Nephron (organoid): ENCODE measurements around the gene SOCS1.

ENCODE experiments used
- H3K27ac Mint-ChIP-seq, 3 experiments: 2 replicates each; pipeline ENCODE4 v1.8.0; 2020; ENCODE audit warnings: mixed read lengths in 3 of 3, mild to moderate bottlenecking in 2 of 3, moderate library complexity in 1 of 3
- H3K27me3 Mint-ChIP-seq: 2 replicates; pipeline ENCODE4 v1.8.0; 2021; ENCODE audit warnings: low read depth, mild to moderate bottlenecking, moderate library complexity, mixed read lengths
- H3K36me3 Mint-ChIP-seq: 2 replicates; pipeline ENCODE4 v1.8.0; 2020; ENCODE audit warnings: low read depth, mixed read lengths
- H3K4me1 Mint-ChIP-seq: 2 replicates; pipeline ENCODE4 v1.8.0; 2020; ENCODE audit warnings: mixed read lengths
- H3K4me3 Mint-ChIP-seq, 3 experiments: 2 replicates each; pipeline ENCODE4 v1.8.0; 2020; ENCODE audit warnings: mild to moderate bottlenecking in 3 of 3, mixed read lengths in 3 of 3, moderate library complexity in 2 of 3
- H3K9me3 Mint-ChIP-seq: 2 replicates; pipeline ENCODE4 v1.8.0; 2020; ENCODE audit warnings: mixed read lengths
- CTCF ChIP-seq, 3 experiments: fragments of 200-600 bp; sonication (generic); IDR thresholded peaks; one replicate each; pipeline ENCODE4 v1.5.0; 2021; ENCODE audit warnings: antibody characterized with exemption in 3 of 3; ENCODE audit not compliant: unreplicated experiment in 3 of 3

SOCS1 gene

GRCh38 chr16:11207646-11208045 lies 48.4 kb downstream of the SOCS1 start:
- Mint-ChIP-seq H3K36me3 (no peaks in the 10 kb centered on the region), H3K9me3 (no peaks in the 10 kb centered on the region), H3K4me3 (no peak overlapping the region), H3K27ac (no peak overlapping the region), H3K4me1 (peaks cover 31% of the 10 kb centered on the region), H3K27me3 (peaks cover 6% of the 10 kb centered on the region)
- TF ChIP-seq CTCF (IDR thresholded peaks at IDR 0.05; ENCODE audit: unreplicated experiment in 3 of 3), result no peak

- peaks cover 31% of the 10 kb centered on the region for H3K4me1 Mint-ChIP-seq
- no peaks in the 10 kb centered on the region for H3K9me3 Mint-ChIP-seq
- no peak overlapping the region for H3K27ac Mint-ChIP-seq
- TF ChIP-seq CTCF (IDR thresholded peaks at IDR 0.05; ENCODE audit: unreplicated experiment in 3 of 3), result no peak
- H3K4me3 Mint-ChIP-seq, result no peak overlapping the region
- peaks cover 10% of the 10 kb centered on the region for H3K27me3 Mint-ChIP-seq
- H3K36me3 Mint-ChIP-seq, result no peaks in the 10 kb centered on the region
Measured at GRCh38 chr16:11205754-11206581, 50.0 kb downstream of the SOCS1 start.

- Mint-ChIP-seq H3K4me1 (peaks cover 33% of the 10 kb centered on the region), H3K9me3 (no peaks in the 10 kb centered on the region), H3K27ac (no peak overlapping the region), H3K27me3 (peaks cover 13% of the 10 kb centered on the region), H3K36me3 (no peaks in the 10 kb centered on the region), H3K4me3 (no peak overlapping the region)
- TF ChIP-seq CTCF (IDR thresholded peaks at IDR 0.05; ENCODE audit: unreplicated experiment in 3 of 3), result no peak
Measured at GRCh38 chr16:11205065-11205699, 50.8 kb downstream of the SOCS1 start.

- no peaks in the 10 kb centered on the region for H3K9me3 Mint-ChIP-seq
- H3K4me1 Mint-ChIP-seq, result peaks cover 33% of the 10 kb centered on the region
- H3K4me3 Mint-ChIP-seq, result no peak overlapping the region
- H3K27me3 Mint-ChIP-seq, result peaks cover 13% of the 10 kb centered on the region
- H3K36me3 Mint-ChIP-seq, result no peaks in the 10 kb centered on the region
- no peak for TF ChIP-seq CTCF (IDR thresholded peaks at IDR 0.05; ENCODE audit: unreplicated experiment in 3 of 3)
- no peak overlapping the region for H3K27ac Mint-ChIP-seq
Measured at GRCh38 chr16:11204513-11205047, 51.4 kb downstream of the SOCS1 start.
